HepG2 (cell line): Measurements from ENCODE around the gene KDR.

Source experiments
- ATF2 ChIP-seq: sonication (generic); formaldehyde crosslinking; IDR thresholded peaks from 2 replicates; pipeline ENCODE4 v1.4.0; 2020; ENCODE audit warnings: missing genetic modification reagents
- CTCF ChIP-seq: sonication (generic); formaldehyde crosslinking; IDR thresholded peaks from 2 replicates; pipeline ENCODE4 v1.5.0; 2020; ENCODE audit warnings: mild to moderate bottlenecking, missing genetic modification reagents, moderate library complexity
- HNF1B ChIP-seq: sonication (generic); formaldehyde crosslinking; IDR thresholded peaks from 2 replicates; pipeline ENCODE4 v1.5.1; 2020; ENCODE audit warnings: mild to moderate bottlenecking, moderate library complexity, missing genetic modification reagents
- IRF1 ChIP-seq: sonication (generic); formaldehyde crosslinking; IDR thresholded peaks from 2 replicates; pipeline ENCODE4 v1.4.0; 2020; ENCODE audit warnings: low read depth, mild to moderate bottlenecking, missing genetic modification reagents
- MAZ ChIP-seq, 2 experiments: sonication (generic) in 1 of 2; formaldehyde crosslinking in 1 of 2; IDR thresholded peaks; 2 replicates each; pipeline versions ENCODE4 v1.5.0 to v1.6.1; 2012 to 2020; ENCODE audit warnings: low read depth in 2 of 2, mild to moderate bottlenecking in 2 of 2, borderline replicate concordance in 1 of 2, improper control_type of control experiment in 1 of 2, low read length in 1 of 2, missing genetic modification reagents in 1 of 2, moderate library complexity in 1 of 2
- NR3C1 ChIP-seq: sonication (generic); formaldehyde crosslinking; IDR thresholded peaks from 2 replicates; pipeline ENCODE4 v1.4.0; 2020; ENCODE audit warnings: missing genetic modification reagents
- POLR2A ChIP-seq, 2 experiments: IDR thresholded peaks; 2 replicates each; pipeline ENCODE4 v1.6.1; 2011; ENCODE audit warnings: low read depth in 2 of 2, low read length in 2 of 2, mild to moderate bottlenecking in 1 of 2, moderate library complexity in 1 of 2; ENCODE audit not compliant: insufficient read depth in 1 of 2
- RFX5 ChIP-seq: IDR thresholded peaks from 2 replicates; pipeline ENCODE4 v1.6.1; 2011; ENCODE audit warnings: low read depth, low read length, improper control_type of control experiment
- TBP ChIP-seq: sonication (generic); formaldehyde crosslinking; IDR thresholded peaks from 2 replicates; pipeline ENCODE4 v1.5.0; 2020; ENCODE audit warnings: missing genetic modification reagents
- ZNF431 ChIP-seq: sonication (generic); formaldehyde crosslinking; IDR thresholded peaks from 2 replicates; pipeline ENCODE4 v1.9.0; 2022; ENCODE audit warnings: missing genetic modification reagents, low read depth, mild to moderate bottlenecking, borderline replicate concordance
- ZNF781 ChIP-seq: sonication (generic); formaldehyde crosslinking; IDR thresholded peaks from 2 replicates; pipeline ENCODE4 v1.5.1; 2020; ENCODE audit warnings: borderline replicate concordance, mild to moderate bottlenecking, missing genetic modification reagents; ENCODE audit errors: not compliant biosample characterization

- TF ChIP-seq POLR2A (IDR thresholded peaks at IDR 0.05; ENCODE audit: insufficient read depth in 1 of 2, low read depth in 2 of 2, low read length in 2 of 2) (no peak), CTCF (CRISPR knock-in tag) (no peak), MAZ (IDR thresholded peaks at IDR 0.05; ENCODE audit: borderline replicate concordance, low read depth, low read length) (no peak), MAZ (CRISPR knock-in tag; IDR thresholded peaks at IDR 0.05; ENCODE audit: low read depth) (no peak), TBP (no peak), NR3C1 (no peak), HNF1B (CRISPR knock-in tag) (no peak), IRF1 (CRISPR knock-in tag) (no peak), RFX5 (no peak), ZNF431 (CRISPR knock-in tag) (no peak), ZNF781 (no peak), ATF2 (CRISPR knock-in tag) (no peak)
These were observed 51.0 kb downstream of the KDR start for GRCh38 chr4:55074386-55074785.
